Sigmoid colon (tissue), 4 donors: ENCODE measurements around the gene CARD11.

Experiments
- POLR2A ChIP-seq, 2 donors: fragments of 450-650 bp; IDR thresholded peaks; one replicate each; pipeline ENCODE4 v1.6.1; 2016; ENCODE audit warnings: antibody characterized with exemption in 2 of 2, mild to moderate bottlenecking in 2 of 2, moderate library complexity in 2 of 2
- POLR2AphosphoS5 ChIP-seq, 4 donors: sonication (generic); formaldehyde crosslinking; IDR thresholded peaks; one replicate each; pipeline ENCODE4 v1.6.1; 2017; ENCODE audit warnings: antibody characterized with exemption in 4 of 4
- TF ChIP-seq, protein P1 (sequence below), 4 experiments: fragments of 450-650 bp in 3 of 4; fragments of 200-600 bp in 1 of 4; IDR thresholded peaks; one replicate each; pipeline ENCODE4 v1.5.1; 2016 to 2019; ENCODE audit warnings: antibody characterized with exemption in 4 of 4, mild to moderate bottlenecking in 3 of 4, moderate library complexity in 2 of 4

DNA sequence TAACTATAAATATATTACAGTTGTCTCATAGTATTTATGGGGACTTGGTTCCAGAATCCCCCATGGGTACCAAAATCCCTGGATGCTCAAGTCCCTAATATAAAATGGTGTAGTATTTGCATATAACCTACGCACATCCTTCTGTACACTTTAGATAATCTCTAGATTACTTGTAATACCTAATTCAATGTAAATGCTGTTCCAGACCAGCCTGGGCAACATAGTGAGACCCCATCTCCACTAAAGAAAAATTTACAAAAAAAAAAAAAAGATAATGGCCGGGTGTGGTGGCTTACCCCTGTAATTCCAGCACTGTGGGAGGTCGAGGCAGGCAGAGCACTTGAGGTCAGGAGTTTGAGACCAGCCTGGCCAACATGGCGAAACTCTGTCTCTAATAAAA, 182.2 kb downstream of the CARD11 start:
- TF ChIP-seq, protein P1, sequence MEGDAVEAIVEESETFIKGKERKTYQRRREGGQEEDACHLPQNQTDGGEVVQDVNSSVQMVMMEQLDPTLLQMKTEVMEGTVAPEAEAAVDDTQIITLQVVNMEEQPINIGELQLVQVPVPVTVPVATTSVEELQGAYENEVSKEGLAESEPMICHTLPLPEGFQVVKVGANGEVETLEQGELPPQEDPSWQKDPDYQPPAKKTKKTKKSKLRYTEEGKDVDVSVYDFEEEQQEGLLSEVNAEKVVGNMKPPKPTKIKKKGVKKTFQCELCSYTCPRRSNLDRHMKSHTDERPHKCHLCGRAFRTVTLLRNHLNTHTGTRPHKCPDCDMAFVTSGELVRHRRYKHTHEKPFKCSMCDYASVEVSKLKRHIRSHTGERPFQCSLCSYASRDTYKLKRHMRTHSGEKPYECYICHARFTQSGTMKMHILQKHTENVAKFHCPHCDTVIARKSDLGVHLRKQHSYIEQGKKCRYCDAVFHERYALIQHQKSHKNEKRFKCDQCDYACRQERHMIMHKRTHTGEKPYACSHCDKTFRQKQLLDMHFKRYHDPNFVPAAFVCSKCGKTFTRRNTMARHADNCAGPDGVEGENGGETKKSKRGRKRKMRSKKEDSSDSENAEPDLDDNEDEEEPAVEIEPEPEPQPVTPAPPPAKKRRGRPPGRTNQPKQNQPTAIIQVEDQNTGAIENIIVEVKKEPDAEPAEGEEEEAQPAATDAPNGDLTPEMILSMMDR (IDR thresholded peaks at IDR 0.05): no peak
- TF ChIP-seq POLR2A (IDR thresholded peaks at IDR 0.05): no peak
- TF ChIP-seq POLR2AphosphoS5 (IDR thresholded peaks at IDR 0.05): no peak
